B cell (primary cell): Measurements from ENCODE around the gene LONP2. TPM values are rescaled to one million over a fixed set of nuclear protein-coding genes. Genes with fewer than 3 reads are reported as not detected.

Source experiments
- ATAC-seq: fragments of 200-7000 bp; cut with Tn5 transposase; one replicate; pipeline ENCODE4 v1.10.0; 2021; ENCODE audit warnings: low read depth, mild to moderate bottlenecking, moderate number of reproducible peaks, moderate library complexity
- CTCF ChIA-PET: fragments of 350-600 bp; sonication (Branson Sonifier 250); formaldehyde crosslinking; loops from one replicate; lab custom pipeline; 2021; ENCODE audit warnings: antibody characterized with exemption, inconsistent platforms; lab: Charles Lee
- POLR2A ChIA-PET: fragments of 350-600 bp; sonication (Branson Sonifier 250); formaldehyde crosslinking; loops from one replicate; lab custom pipeline; 2021; ENCODE audit warnings: antibody characterized with exemption; lab: Charles Lee
- DNase-seq: peaks from one replicate; pipeline ENCODE4 v3.0.0; 2013
- H2AFZ ChIP-seq: 2 replicates; pipeline ENCODE4 v1.6.1; 2012; ENCODE audit warnings: mild to moderate bottlenecking, low read depth, low read length; ENCODE audit not compliant: insufficient read depth, poor library complexity, severe bottlenecking
- H3K27ac ChIP-seq, 2 donors: 1 replicate in 1 of 2; 2 replicates in 1 of 2; pipeline ENCODE4 v1.5.1; 2012 to 2013; ENCODE audit warnings: low read length in 2 of 2, mild to moderate bottlenecking in 2 of 2, moderate library complexity in 1 of 2
- H3K27me3 ChIP-seq, 4 experiments: fragments of 200-600 bp in 1 of 4; sonication (generic) in 1 of 4; replicated peaks in 1 of 4; 1 replicate in 2 of 4; 2 replicates in 2 of 4; pipeline versions ENCODE4 v1.6.1 to v1.7.0; 2013 to 2016; ENCODE audit warnings: low read length in 3 of 4, mild to moderate bottlenecking in 2 of 4, mixed read lengths in 1 of 4, moderate library complexity in 1 of 4; ENCODE audit not compliant: insufficient read depth in 4 of 4, control insufficient read depth in 3 of 4; ENCODE audit errors: control extremely low read depth in 1 of 4
- H3K36me3 ChIP-seq, 2 experiments: replicated peaks in 1 of 2; 1 replicate in 1 of 2; 2 replicates in 1 of 2; pipeline versions ENCODE4 v1.6.1 to v1.7.1; 2013; ENCODE audit warnings: low read length in 1 of 2; ENCODE audit not compliant: insufficient read depth in 2 of 2, control insufficient read depth in 1 of 2; ENCODE audit errors: control extremely low read depth in 1 of 2, extremely low read depth in 1 of 2
- H3K4me1 ChIP-seq, 2 donors: fragments of 200-600 bp in 1 of 2; sonication (generic) in 1 of 2; 1 replicate in 1 of 2; 2 replicates in 1 of 2; pipeline versions ENCODE4 v1.5.1 to v1.6.1; 2013 to 2017; ENCODE audit warnings: low read length in 2 of 2; ENCODE audit not compliant: control insufficient read depth in 2 of 2, insufficient read depth in 2 of 2
- H3K4me2 ChIP-seq: replicated peaks from 2 replicates; pipeline ENCODE3; 2012; ENCODE audit warnings: mild to moderate bottlenecking, low read depth, low read length; ENCODE audit not compliant: poor library complexity, severe bottlenecking
- H3K4me3 ChIP-seq, 5 experiments: fragments of 200-600 bp in 1 of 5; sonication (generic) in 1 of 5; 1 replicate in 3 of 5; 2 replicates in 2 of 5; pipeline versions ENCODE4 v1.5.1 to v1.7.0; 2011 to 2016; ENCODE audit warnings: low read length in 4 of 5, mild to moderate bottlenecking in 4 of 5, low read depth in 2 of 5, control low read depth in 1 of 5, moderate library complexity in 1 of 5; ENCODE audit not compliant: insufficient read depth in 1 of 5; ENCODE audit errors: control extremely low read depth in 1 of 5, extremely low read depth in 1 of 5
- H3K79me2 ChIP-seq: fragments of 200-600 bp; sonication (generic); one replicate; pipeline ENCODE4 v1.6.0; 2016; ENCODE audit warnings: low read length; ENCODE audit not compliant: control insufficient read depth, insufficient read depth
- H3K9ac ChIP-seq: fragments of 200-600 bp; sonication (generic); 2 replicates; pipeline ENCODE4 v1.6.1; 2017; ENCODE audit warnings: mild to moderate bottlenecking, low read length, moderate library complexity
- H3K9me3 ChIP-seq, 3 donors: one replicate each; pipeline versions ENCODE4 v1.6.1 to v1.7.1; 2013; ENCODE audit warnings: low read length in 2 of 3; ENCODE audit not compliant: control insufficient read depth in 2 of 3, insufficient read depth in 1 of 3; ENCODE audit errors: control extremely low read depth in 1 of 3
- H4K20me1 ChIP-seq: 2 replicates; pipeline ENCODE4 v1.6.0; 2012; ENCODE audit warnings: mild to moderate bottlenecking, low read length; ENCODE audit not compliant: insufficient read depth, control insufficient read depth, poor library complexity, severe bottlenecking
- H3K27ac Mint-ChIP-seq: one replicate; pipeline ENCODE4 v1.8.0; 2021; ENCODE audit warnings: mixed read lengths
- H3K27me3 Mint-ChIP-seq: one replicate; pipeline ENCODE4 v1.8.0; 2021; ENCODE audit warnings: mixed read lengths
- H3K4me1 Mint-ChIP-seq: one replicate; pipeline ENCODE4 v1.8.0; 2021; ENCODE audit warnings: mixed read lengths
- H3K4me3 Mint-ChIP-seq: one replicate; pipeline ENCODE4 v1.8.0; 2021; ENCODE audit warnings: mixed read lengths
- H3K9me3 Mint-ChIP-seq: one replicate; pipeline ENCODE4 v1.8.0; 2022; ENCODE audit warnings: mixed read lengths; ENCODE audit not compliant: insufficient read depth
- CTCF ChIP-seq: fragments of 200-600 bp; IDR thresholded peaks from one replicate; pipeline ENCODE4 v1.8.0; 2022; ENCODE audit warnings: antibody characterized with exemption, mild to moderate bottlenecking
- EZH2 ChIP-seq: IDR thresholded peaks from 2 replicates; pipeline ENCODE4 v1.6.1; 2012; ENCODE audit warnings: borderline replicate concordance, low read depth, mild to moderate bottlenecking, moderate library complexity, low read length; ENCODE audit not compliant: insufficient read depth, poor library complexity, severe bottlenecking
- WGBS: methylation state at CpG from one replicate; pipeline ENCODE4 v1.1.5; 2013; ENCODE audit warnings: missing lambda C conversion rate; ENCODE audit not compliant: insufficient coverage; 5-methylcytosine and 5-hydroxymethylcytosine counted together
- intact Hi-C: fragments of 100-400 bp; cut with micrococcal nuclease; formaldehyde crosslinking; loops from one replicate; pipeline ENCODE4 v1.10.0; 2022
- polyA plus RNA-seq: library from polyadenylated mRNA; depleted of rRNA; stranded (reverse); fragments of >200 nt; gene quantifications from 2 replicates; pipeline ENCODE4 v1.2.3, GENCODE V29; 2012
- total RNA-seq, 2 donors: library from RNA; stranded (reverse); fragments of 120-200 nt in 1 of 2; gene quantifications; 1 replicate in 1 of 2; 2 replicates in 1 of 2; pipeline versions ENCODE4 v1.2.3 to v1.2.4, GENCODE V29; 2013 to 2022

The LONP2 gene
- total and polyA plus RNA-seq, 2 donors (not counting 1 experiment from before 2014, with no cell fraction given), result 39.3 to 84.2 TPM

- intact Hi-C loops, result no loop called here
- peaks cover 28% of the 10 kb centered on the region for H3K9me3 Mint-ChIP-seq
- POLR2A ChIA-PET, result no interaction called here
Observed at GRCh38 chr16:48308535-48308934, 64.4 kb downstream of the LONP2 start.

More at GRCh38 chr16:48308535-48308934, 64.4 kb downstream of the LONP2 start:
- WGBS, result 100% methylated on average over 3 of the region's 7 CpGs
- ATAC-seq (no peak), DNase-seq (no peak)
- H3K4me3 Mint-ChIP-seq, result no peak overlapping the region
- H3K27me3 Mint-ChIP-seq, result no peaks in the 10 kb centered on the region
- no peak overlapping the region for H3K27ac Mint-ChIP-seq
- peaks cover 8% of the 10 kb centered on the region for H3K79me2 ChIP-seq
- CTCF ChIA-PET, result no interaction called here
- H3K4me2 ChIP-seq, result no peak overlapping the region
- H3K27me3 ChIP-seq, result no peaks in the 10 kb centered on the region
- no peak overlapping the region for H3K27ac ChIP-seq
- H2AFZ ChIP-seq, result no peak overlapping the region
- no peak overlapping the region for H3K4me3 ChIP-seq
- H3K4me1 Mint-ChIP-seq, result no peaks in the 10 kb centered on the region
- H3K4me1 ChIP-seq, result no peaks in the 10 kb centered on the region
- H3K36me3 ChIP-seq, result peaks cover 11 to 54% of the 10 kb centered on the region in 2 experiments
- no peak overlapping the region for H3K9ac ChIP-seq
- no peaks in the 10 kb centered on the region for H4K20me1 ChIP-seq
- TF ChIP-seq CTCF (no peak), EZH2 (no peak)
- H3K9me3 ChIP-seq, result peaks cover 6 to 38% (median 26%) of the 10 kb centered on the region in 3 donors
